Measurements from ENCODE around the gene TRMT11. TPM values are rescaled to one million over a fixed set of nuclear protein-coding genes. Genes with fewer than 3 reads are reported as not detected.

Gene TRMT11
- total RNA-seq, 4 donors from 2014 or later, result 23.6 to 152 (median 28.9) TPM

- intact Hi-C loops (cut with DNase I; ENCODE audit: low total_unique reads) (no loop called here), in situ Hi-C loops (cut with MboI; ENCODE audit: low pct_ligation_motif_present in 1 of 4, low pct_unique_long_range_greater_than_20kb in 1 of 4, low sequenced_read_pairs in 3 of 4) (loop anchor here in 1 of 4 donors (25.0 kb wide), 2 partner anchors 297 to 622 kb away; partner anchors contain the start of gene CENPW)
- TF ChIP-seq CTCF (IDR thresholded peaks at IDR 0.05) (no peak), EP300 (IDR thresholded peaks at IDR 0.05; ENCODE audit: low read depth) (no peak)
- H3K27me3 ChIP-seq, result no peaks in the 10 kb centered on the region
- DNase-seq, result no peak
- H3K9me3 ChIP-seq, result no peaks in the 10 kb centered on the region
- peak overlapping the region; percentile 68 to 83 (median 78) for H3K27ac ChIP-seq
- WGBS, 2 donors (ENCODE audit: low coverage in 1 of 2), result 30 to 61% methylated on average over 4 of the region's 4 CpGs
- peaks cover 10 to 32% (median 15%) of the 10 kb centered on the region in 4 donors for H3K4me1 ChIP-seq
- peaks cover 0 to 4% (median 2%) of the 10 kb centered on the region in 4 donors for H3K36me3 ChIP-seq
- no peak overlapping the region for H3K4me3 ChIP-seq
These were observed 54.1 kb downstream of the TRMT11 start for GRCh38 chr6:126040394-126040793.

- H3K4me1 ChIP-seq, result peaks cover 10 to 32% (median 15%) of the 10 kb centered on the region in 4 donors
- no peak for TF ChIP-seq CTCF (IDR thresholded peaks at IDR 0.05)
- TF ChIP-seq POLR2A (IDR thresholded peaks at IDR 0.05), result no peak
- no peak for TF ChIP-seq EP300 (IDR thresholded peaks at IDR 0.05; ENCODE audit: low read depth)
- no peak for TF ChIP-seq POLR2AphosphoS5 (IDR thresholded peaks at IDR 0.05)
- intact Hi-C loops (cut with DNase I; ENCODE audit: low total_unique reads) (no loop called here), in situ Hi-C loops (cut with MboI; ENCODE audit: low pct_ligation_motif_present in 1 of 4, low pct_unique_long_range_greater_than_20kb in 1 of 4, low sequenced_read_pairs in 3 of 4) (loop anchor here in 1 of 4 donors (25.0 kb wide), 2 partner anchors 296 to 621 kb away; partner anchors contain the start of gene CENPW)
- WGBS, 2 donors (ENCODE audit: low coverage in 1 of 2), result 38 to 40% methylated on average over 1 of the region's 1 CpG
- H3K27me3 ChIP-seq, result no peaks in the 10 kb centered on the region
- H3K36me3 ChIP-seq, result peaks cover 0 to 4% (median 2%) of the 10 kb centered on the region in 4 donors
- peak overlapping the region; percentile 68 to 83 (median 78) for H3K27ac ChIP-seq
- H3K4me3 ChIP-seq, result no peak overlapping the region
- peak; percentile 58 for DNase-seq
- H3K9me3 ChIP-seq, result no peaks in the 10 kb centered on the region
These were observed 54.5 kb downstream of the TRMT11 start for GRCh38 chr6:126040826-126041225.

GRCh38 chr6:126041516-126041915, 55.2 kb downstream of the TRMT11 start:
- in situ Hi-C loops (cut with MboI; ENCODE audit: low pct_ligation_motif_present in 1 of 4, low pct_unique_long_range_greater_than_20kb in 1 of 4, low sequenced_read_pairs in 3 of 4) (loop anchor here in 1 of 4 donors (25.0 kb wide), 2 partner anchors 296 to 621 kb away; partner anchors contain the start of gene CENPW), intact Hi-C loops (cut with DNase I; ENCODE audit: low total_unique reads) (no loop called here)
- no peaks in the 10 kb centered on the region for H3K9me3 ChIP-seq
- H3K27me3 ChIP-seq, result no peaks in the 10 kb centered on the region
- TF ChIP-seq EP300 (IDR thresholded peaks at IDR 0.05; ENCODE audit: low read depth), result no peak
- no peak overlapping the region for H3K4me3 ChIP-seq
- H3K4me1 ChIP-seq, result peaks cover 10 to 32% (median 15%) of the 10 kb centered on the region in 4 donors
- DNase-seq, result no peak
- H3K36me3 ChIP-seq, result peaks cover 0 to 4% (median 2%) of the 10 kb centered on the region in 4 donors
- peak overlapping the region; percentile 68 to 83 (median 78) for H3K27ac ChIP-seq

- in situ Hi-C loops (cut with MboI; ENCODE audit: low pct_ligation_motif_present in 1 of 4, low pct_unique_long_range_greater_than_20kb in 1 of 4, low sequenced_read_pairs in 3 of 4), result loop anchor here in 1 of 4 donors (25.0 kb wide), 2 partner anchors 295 to 620 kb away; partner anchors contain the start of gene CENPW
- H3K27ac ChIP-seq, result peak overlapping the region in 3 of 4 donors; percentile 68 to 83 (median 81)
These were observed 55.7 kb downstream of the TRMT11 start for GRCh38 chr6:126042001-126042419.

More at GRCh38 chr6:126042001-126042419, 55.7 kb downstream of the TRMT11 start:
- WGBS, 2 donors (ENCODE audit: low coverage in 1 of 2), result 70 to 83% methylated on average over 1 of the region's 1 CpG
- H3K4me3 ChIP-seq, result no peak overlapping the region
- H3K4me1 ChIP-seq, result peaks cover 10 to 32% (median 15%) of the 10 kb centered on the region in 4 donors
- no peak for DNase-seq
- intact Hi-C loops (cut with DNase I; ENCODE audit: low total_unique reads), result no loop called here
- H3K36me3 ChIP-seq, result peaks cover 0 to 4% (median 2%) of the 10 kb centered on the region in 4 donors
- TF ChIP-seq POLR2A (IDR thresholded peaks at IDR 0.05), result no peak
- no peak for TF ChIP-seq POLR2AphosphoS5 (IDR thresholded peaks at IDR 0.05)
- no peak for TF ChIP-seq EP300 (IDR thresholded peaks at IDR 0.05; ENCODE audit: low read depth)
- TF ChIP-seq CTCF (IDR thresholded peaks at IDR 0.05), result no peak
- H3K9me3 ChIP-seq, result no peaks in the 10 kb centered on the region
- H3K27me3 ChIP-seq, result no peaks in the 10 kb centered on the region

All from transverse colon (tissue), 4 donors.